ENCODE data around the gene AARS2.
"Not testable (repeated sequence)": the region's sequence is repeated elsewhere in the genome, so short reads cannot be mapped to it uniquely, and the experiment has no call there.

The AARS2 gene

DNA sequence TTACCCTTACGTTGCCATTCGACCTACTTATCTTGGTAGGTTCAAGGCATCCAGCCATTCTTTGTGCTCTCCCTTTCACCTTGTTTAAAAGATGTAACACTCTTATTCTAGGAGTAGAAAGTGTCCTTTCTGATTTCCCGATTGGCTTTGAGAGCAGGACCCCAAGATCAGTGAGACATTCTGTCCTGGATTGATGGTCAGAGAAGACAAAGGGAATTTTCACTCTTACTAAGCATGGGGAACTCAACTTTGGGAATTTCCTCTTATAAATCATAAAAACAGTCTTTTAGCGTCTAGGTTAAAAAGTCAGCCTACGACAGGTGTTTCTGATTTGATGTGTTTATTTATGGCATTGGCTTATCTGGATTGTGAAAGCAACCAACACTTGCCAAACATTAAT, 2.8 kb upstream of the AARS2 start:
- H2BK12ac ChIP-seq (ENCODE audit: low read length), result no peak overlapping the region
- peaks cover 9 to 11% of the 10 kb centered on the region in 2 donors for H3K36me3 ChIP-seq (replicated peaks in 1 of 2; ENCODE audit: control insufficient read depth in 2 of 2, insufficient read depth in 2 of 2, low read length in 2 of 2)
- H3K9ac ChIP-seq (ENCODE audit: low read depth, low read length, poor library complexity), result no peak overlapping the region
- no peak overlapping the region for H3K14ac ChIP-seq (ENCODE audit: low read length)
- no peak overlapping the region for H3K23ac ChIP-seq (ENCODE audit: low read depth, low read length, poor library complexity)
- no peak overlapping the region for H3K4ac ChIP-seq (ENCODE audit: low read length)
- no peaks in the 10 kb centered on the region for H3K9me3 ChIP-seq (replicated peaks in 1 of 2; ENCODE audit: control insufficient read depth in 2 of 2, insufficient read depth in 1 of 2, low read depth in 1 of 2, low read length in 2 of 2)
- H3K79me1 ChIP-seq (ENCODE audit: low read depth, low read length), result peaks cover 2% of the 10 kb centered on the region
- WGBS, 2 donors (ENCODE audit: extremely low coverage in 2 of 2, insufficient read length in 2 of 2, insufficient replicate concordance in 1 of 2), result no CpG with 5 or more reads among the region's 5 CpGs
- H4K91ac ChIP-seq (ENCODE audit: low read depth, low read length, poor library complexity), result no peak overlapping the region
- no peak overlapping the region for H2BK5ac ChIP-seq (ENCODE audit: low read length)
- no peak overlapping the region for H4K8ac ChIP-seq (ENCODE audit: low read depth, low read length)
- H3K4me3 ChIP-seq (ENCODE audit: low read length in 2 of 2), result no peak overlapping the region
- DNase-seq (ENCODE audit: low spot score), result no peak
- H3K4me1 ChIP-seq (ENCODE audit: control insufficient read depth in 2 of 2, insufficient read depth in 1 of 2, low read depth in 1 of 2, low read length in 2 of 2), result peaks cover 4 to 5% of the 10 kb centered on the region in 2 donors
- no peak overlapping the region for H3K27ac ChIP-seq (replicated peaks; ENCODE audit: low read length)
- no peak overlapping the region for H2BK15ac ChIP-seq (ENCODE audit: low read length)
- H3K18ac ChIP-seq (ENCODE audit: low read length), result no peak overlapping the region
- peaks cover 0 to 31% (median 0%) of the 10 kb centered on the region in 3 experiments for H3K27me3 ChIP-seq (ENCODE audit: control insufficient read depth in 3 of 3, insufficient read depth in 3 of 3, low read depth in 1 of 3, low read length in 3 of 3)
- no peak overlapping the region for H3K4me2 ChIP-seq (ENCODE audit: insufficient read depth, low read length, poor library complexity, severe bottlenecking)
- no peak overlapping the region for H2BK120ac ChIP-seq (ENCODE audit: low read depth, low read length)
- H2AK5ac ChIP-seq (ENCODE audit: low read depth, low read length), result no peak overlapping the region
- H2AFZ ChIP-seq (ENCODE audit: low read length), result no peak overlapping the region

DNA sequence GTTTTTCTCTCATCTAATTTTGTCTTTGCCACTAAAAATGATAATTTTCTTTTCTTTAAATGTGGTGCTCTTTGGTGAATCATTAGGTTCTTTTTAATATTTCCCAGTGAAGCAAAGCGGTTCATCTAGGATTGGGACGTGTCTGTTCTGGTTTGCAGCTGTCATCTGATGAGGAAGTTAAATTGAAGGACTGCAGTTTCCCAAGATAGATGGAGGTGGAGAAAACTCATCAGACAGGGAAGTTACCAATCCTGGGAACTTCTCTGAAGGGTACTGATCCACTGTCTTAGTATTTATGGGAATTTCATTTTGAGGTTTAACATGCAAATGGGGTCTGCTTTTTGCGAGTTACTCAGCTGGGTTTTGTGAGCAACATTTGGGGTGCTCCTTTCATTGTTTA, 2.4 kb upstream of the AARS2 start:
- H3K4me1 ChIP-seq (ENCODE audit: control insufficient read depth in 2 of 2, insufficient read depth in 1 of 2, low read depth in 1 of 2, low read length in 2 of 2), result peaks cover 4 to 5% of the 10 kb centered on the region in 2 donors

DNA sequence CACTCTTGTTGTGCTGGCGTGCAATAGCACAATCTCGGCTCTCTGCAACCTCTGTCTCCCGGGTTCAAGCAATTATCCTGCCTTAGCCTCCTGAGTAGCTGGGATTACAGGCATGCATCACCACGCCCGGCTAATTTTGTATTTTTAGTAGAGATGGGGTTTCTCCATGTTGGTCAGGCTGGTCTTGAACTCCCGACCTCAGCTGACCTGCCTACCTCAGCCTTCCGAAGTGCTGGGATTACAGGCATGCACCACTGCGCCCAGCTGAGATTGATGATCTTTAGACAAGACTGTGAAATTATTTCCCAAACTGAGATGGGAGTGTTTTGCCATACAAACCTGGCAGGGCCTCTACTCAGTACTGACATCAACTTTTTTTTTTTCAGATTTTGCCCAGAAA, 1.5 kb upstream of the AARS2 start:
- not testable (repeated sequence) for H4K91ac ChIP-seq (ENCODE audit: low read depth, low read length, poor library complexity); H2AK5ac ChIP-seq (ENCODE audit: low read depth, low read length); H4K8ac ChIP-seq (ENCODE audit: low read depth, low read length); H2AFZ ChIP-seq (ENCODE audit: low read length); H2BK12ac ChIP-seq (ENCODE audit: low read length); H3K4me1 ChIP-seq (ENCODE audit: control insufficient read depth in 2 of 2, insufficient read depth in 1 of 2, low read depth in 1 of 2, low read length in 2 of 2); H3K9ac ChIP-seq (ENCODE audit: low read depth, low read length, poor library complexity); H3K23ac ChIP-seq (ENCODE audit: low read depth, low read length, poor library complexity); DNase-seq (ENCODE audit: low spot score); H3K14ac ChIP-seq (ENCODE audit: low read length); H2BK120ac ChIP-seq (ENCODE audit: low read depth, low read length); H3K9me3 ChIP-seq (replicated peaks in 1 of 2; ENCODE audit: control insufficient read depth in 2 of 2, insufficient read depth in 1 of 2, low read depth in 1 of 2, low read length in 2 of 2); H3K18ac ChIP-seq (ENCODE audit: low read length); H2BK5ac ChIP-seq (ENCODE audit: low read length); H3K79me1 ChIP-seq (ENCODE audit: low read depth, low read length); H3K27ac ChIP-seq (replicated peaks; ENCODE audit: low read length); H3K4me3 ChIP-seq (ENCODE audit: low read length in 2 of 2); H3K4ac ChIP-seq (ENCODE audit: low read length); H2BK15ac ChIP-seq (ENCODE audit: low read length); H3K4me2 ChIP-seq (ENCODE audit: insufficient read depth, low read length, poor library complexity, severe bottlenecking)
- WGBS, 2 donors (ENCODE audit: extremely low coverage in 2 of 2, insufficient read length in 2 of 2, insufficient replicate concordance in 1 of 2), result no CpG with 5 or more reads among the region's 8 CpGs
- Histone ChIP-seq H3K27me3 (ENCODE audit: control insufficient read depth in 3 of 3, insufficient read depth in 3 of 3, low read depth in 1 of 3, low read length in 3 of 3) (peaks cover 0 to 23% (median 0%) of the 10 kb centered on the region in 3 experiments), H3K36me3 (replicated peaks in 1 of 2; ENCODE audit: control insufficient read depth in 2 of 2, insufficient read depth in 2 of 2, low read length in 2 of 2) (peaks cover 20 to 24% of the 10 kb centered on the region in 2 donors)

More for the DNA sequence above, 2.4 kb upstream of the AARS2 start:
- H2BK120ac ChIP-seq (ENCODE audit: low read depth, low read length), result no peak overlapping the region
- H3K9ac ChIP-seq (ENCODE audit: low read depth, low read length, poor library complexity), result no peak overlapping the region
- no peak overlapping the region for H2AFZ ChIP-seq (ENCODE audit: low read length)
- H3K9me3 ChIP-seq (replicated peaks in 1 of 2; ENCODE audit: control insufficient read depth in 2 of 2, insufficient read depth in 1 of 2, low read depth in 1 of 2, low read length in 2 of 2), result no peaks in the 10 kb centered on the region
- no peak overlapping the region for H4K91ac ChIP-seq (ENCODE audit: low read depth, low read length, poor library complexity)
- no peak overlapping the region for H2BK15ac ChIP-seq (ENCODE audit: low read length)
- H3K18ac ChIP-seq (ENCODE audit: low read length), result no peak overlapping the region
- H3K27me3 ChIP-seq (ENCODE audit: control insufficient read depth in 3 of 3, insufficient read depth in 3 of 3, low read depth in 1 of 3, low read length in 3 of 3), result peaks cover 0 to 27% (median 0%) of the 10 kb centered on the region in 3 experiments
- no peak overlapping the region for H3K4me3 ChIP-seq (ENCODE audit: low read length in 2 of 2)
- no peak for DNase-seq (ENCODE audit: low spot score)
- no peak overlapping the region for H3K27ac ChIP-seq (replicated peaks; ENCODE audit: low read length)
- no peak overlapping the region for H3K23ac ChIP-seq (ENCODE audit: low read depth, low read length, poor library complexity)
- no peak overlapping the region for H2BK12ac ChIP-seq (ENCODE audit: low read length)
- no peak overlapping the region for H3K4ac ChIP-seq (ENCODE audit: low read length)
- H2AK5ac ChIP-seq (ENCODE audit: low read depth, low read length), result no peak overlapping the region
- H3K14ac ChIP-seq (ENCODE audit: low read length), result no peak overlapping the region
- no peak overlapping the region for H2BK5ac ChIP-seq (ENCODE audit: low read length)
- no peak overlapping the region for H4K8ac ChIP-seq (ENCODE audit: low read depth, low read length)
- H3K4me2 ChIP-seq (ENCODE audit: insufficient read depth, low read length, poor library complexity, severe bottlenecking), result no peak overlapping the region
- peaks cover 2% of the 10 kb centered on the region for H3K79me1 ChIP-seq (ENCODE audit: low read depth, low read length)
- no CpG with 5 or more reads among the region's 3 CpGs for WGBS, 2 donors (ENCODE audit: extremely low coverage in 2 of 2, insufficient read length in 2 of 2, insufficient replicate concordance in 1 of 2)
- peaks cover 14 to 16% of the 10 kb centered on the region in 2 donors for H3K36me3 ChIP-seq (replicated peaks in 1 of 2; ENCODE audit: control insufficient read depth in 2 of 2, insufficient read depth in 2 of 2, low read length in 2 of 2)

DNA sequence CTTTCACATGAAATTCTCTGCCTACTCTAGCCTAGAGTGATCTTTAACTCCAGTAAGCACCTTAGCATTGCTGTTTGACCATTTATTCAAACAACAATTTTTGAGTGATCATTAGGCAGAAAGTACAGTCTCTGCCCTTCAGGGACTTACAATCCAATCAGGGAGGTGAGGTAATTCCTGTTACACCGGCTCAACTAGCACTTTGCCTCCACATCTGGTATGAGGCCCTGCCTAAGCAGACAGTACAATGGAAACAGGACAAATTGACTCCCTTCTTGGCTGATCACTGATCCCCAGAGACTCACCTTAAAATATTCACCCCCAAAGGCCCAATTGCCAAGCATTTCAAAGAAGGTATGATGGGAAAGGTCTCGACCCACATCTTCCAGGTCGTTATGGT, 1.4 kb downstream of the AARS2 start:
- no peak overlapping the region for H2AK5ac ChIP-seq (ENCODE audit: low read depth, low read length)
- H4K8ac ChIP-seq (ENCODE audit: low read depth, low read length), result no peak overlapping the region
- no peak overlapping the region for H2BK15ac ChIP-seq (ENCODE audit: low read length)
- H2BK12ac ChIP-seq (ENCODE audit: low read length), result no peak overlapping the region
- no peak overlapping the region for H2AFZ ChIP-seq (ENCODE audit: low read length)
- H3K18ac ChIP-seq (ENCODE audit: low read length), result no peak overlapping the region
- peaks cover 41 to 53% of the 10 kb centered on the region in 2 donors for H3K36me3 ChIP-seq (replicated peaks in 1 of 2; ENCODE audit: control insufficient read depth in 2 of 2, insufficient read depth in 2 of 2, low read length in 2 of 2)
- peaks cover 4 to 5% of the 10 kb centered on the region in 2 donors for H3K4me1 ChIP-seq (ENCODE audit: control insufficient read depth in 2 of 2, insufficient read depth in 1 of 2, low read depth in 1 of 2, low read length in 2 of 2)
- no peak overlapping the region for H2BK120ac ChIP-seq (ENCODE audit: low read depth, low read length)
- no peak overlapping the region for H3K4me2 ChIP-seq (ENCODE audit: insufficient read depth, low read length, poor library complexity, severe bottlenecking)
- no peak overlapping the region for H3K4ac ChIP-seq (ENCODE audit: low read length)
- no CpG with 5 or more reads among the region's 3 CpGs for WGBS, 2 donors (ENCODE audit: extremely low coverage in 2 of 2, insufficient read length in 2 of 2, insufficient replicate concordance in 1 of 2)
- H3K27me3 ChIP-seq (ENCODE audit: control insufficient read depth in 3 of 3, insufficient read depth in 3 of 3, low read depth in 1 of 3, low read length in 3 of 3), result peaks cover 0 to 11% (median 0%) of the 10 kb centered on the region in 3 experiments
- peak overlapping the region; percentile 7 to 54 for H3K4me3 ChIP-seq (ENCODE audit: low read length in 2 of 2)
- no peak for DNase-seq (ENCODE audit: low spot score)
- H3K9me3 ChIP-seq (replicated peaks in 1 of 2; ENCODE audit: control insufficient read depth in 2 of 2, insufficient read depth in 1 of 2, low read depth in 1 of 2, low read length in 2 of 2), result no peaks in the 10 kb centered on the region
- no peak overlapping the region for H4K91ac ChIP-seq (ENCODE audit: low read depth, low read length, poor library complexity)
- no peak overlapping the region for H3K9ac ChIP-seq (ENCODE audit: low read depth, low read length, poor library complexity)
- no peak overlapping the region for H3K14ac ChIP-seq (ENCODE audit: low read length)
- H3K23ac ChIP-seq (ENCODE audit: low read depth, low read length, poor library complexity), result no peak overlapping the region
- H3K79me1 ChIP-seq (ENCODE audit: low read depth, low read length), result peaks cover 2% of the 10 kb centered on the region
- H2BK5ac ChIP-seq (ENCODE audit: low read length), result no peak overlapping the region
- no peak overlapping the region for H3K27ac ChIP-seq (replicated peaks; ENCODE audit: low read length)

All from neuronal stem cell (in vitro differentiated cells).